ENCODE data around the gene TAX1BP3. TPM values are rescaled to one million over a fixed set of nuclear protein-coding genes. Genes with fewer than 3 reads are reported as not detected.

TAX1BP3 gene
- total and polyA plus RNA-seq, 2 of the 13 experiments (the other 11 are each of a cell fraction or from before 2014, with no cell fraction given): 16.7 to 45.1 TPM

DNA sequence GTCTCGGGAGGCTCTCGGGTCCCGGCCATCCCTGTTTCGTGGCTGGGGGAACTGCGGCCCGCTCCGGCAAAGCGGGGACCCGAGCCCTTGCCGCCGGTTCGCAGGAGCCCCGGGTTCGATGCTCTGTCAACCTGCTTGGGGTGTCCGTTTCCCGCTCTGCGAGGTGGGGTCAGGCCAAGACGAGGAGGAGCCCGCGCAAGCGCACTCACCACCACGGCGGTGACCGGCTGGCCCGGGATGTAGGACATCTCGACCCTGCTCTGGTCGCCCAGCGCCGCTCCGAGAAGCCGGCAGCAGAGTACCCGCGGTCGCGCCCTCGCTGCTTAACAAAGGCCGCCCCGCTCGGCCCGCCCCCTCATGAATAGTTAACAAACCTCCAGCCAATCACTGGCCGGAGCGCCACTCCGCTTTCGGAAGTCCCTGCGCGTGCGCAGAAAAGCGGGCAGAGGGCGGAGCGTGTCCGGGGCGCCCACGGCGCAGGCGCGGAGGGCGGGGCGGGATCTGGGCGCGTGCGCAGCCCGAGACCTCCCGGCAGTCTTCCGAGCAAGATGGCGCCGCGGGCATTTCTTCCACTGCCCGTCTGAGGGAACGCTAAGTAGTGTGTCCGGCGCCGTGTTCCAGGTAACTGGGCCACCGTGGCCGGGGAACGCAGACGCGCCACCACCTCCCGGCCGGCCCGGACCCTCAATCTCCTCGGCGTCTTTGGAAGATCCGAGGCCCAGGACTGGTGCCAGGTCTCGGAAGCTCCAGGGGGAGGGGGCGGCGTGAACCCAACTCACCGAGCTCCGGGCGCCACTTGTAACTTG is at the start of gene TAX1BP3, which contains the start of gene EMC6 (continued):
- TF ChIP-seq, protein P1, sequence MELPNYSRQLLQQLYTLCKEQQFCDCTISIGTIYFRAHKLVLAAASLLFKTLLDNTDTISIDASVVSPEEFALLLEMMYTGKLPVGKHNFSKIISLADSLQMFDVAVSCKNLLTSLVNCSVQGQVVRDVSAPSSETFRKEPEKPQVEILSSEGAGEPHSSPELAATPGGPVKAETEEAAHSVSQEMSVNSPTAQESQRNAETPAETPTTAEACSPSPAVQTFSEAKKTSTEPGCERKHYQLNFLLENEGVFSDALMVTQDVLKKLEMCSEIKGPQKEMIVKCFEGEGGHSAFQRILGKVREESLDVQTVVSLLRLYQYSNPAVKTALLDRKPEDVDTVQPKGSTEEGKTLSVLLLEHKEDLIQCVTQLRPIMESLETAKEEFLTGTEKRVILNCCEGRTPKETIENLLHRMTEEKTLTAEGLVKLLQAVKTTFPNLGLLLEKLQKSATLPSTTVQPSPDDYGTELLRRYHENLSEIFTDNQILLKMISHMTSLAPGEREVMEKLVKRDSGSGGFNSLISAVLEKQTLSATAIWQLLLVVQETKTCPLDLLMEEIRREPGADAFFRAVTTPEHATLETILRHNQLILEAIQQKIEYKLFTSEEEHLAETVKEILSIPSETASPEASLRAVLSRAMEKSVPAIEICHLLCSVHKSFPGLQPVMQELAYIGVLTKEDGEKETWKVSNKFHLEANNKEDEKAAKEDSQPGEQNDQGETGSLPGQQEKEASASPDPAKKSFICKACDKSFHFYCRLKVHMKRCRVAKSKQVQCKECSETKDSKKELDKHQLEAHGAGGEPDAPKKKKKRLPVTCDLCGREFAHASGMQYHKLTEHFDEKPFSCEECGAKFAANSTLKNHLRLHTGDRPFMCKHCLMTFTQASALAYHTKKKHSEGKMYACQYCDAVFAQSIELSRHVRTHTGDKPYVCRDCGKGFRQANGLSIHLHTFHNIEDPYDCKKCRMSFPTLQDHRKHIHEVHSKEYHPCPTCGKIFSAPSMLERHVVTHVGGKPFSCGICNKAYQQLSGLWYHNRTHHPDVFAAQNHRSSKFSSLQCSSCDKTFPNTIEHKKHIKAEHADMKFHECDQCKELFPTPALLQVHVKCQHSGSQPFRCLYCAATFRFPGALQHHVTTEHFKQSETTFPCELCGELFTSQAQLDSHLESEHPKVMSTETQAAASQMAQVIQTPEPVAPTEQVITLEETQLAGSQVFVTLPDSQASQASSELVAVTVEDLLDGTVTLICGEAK (IDR thresholded peaks at IDR 0.05): no peak
- TF ChIP-seq, protein P1 (CRISPR knock-in tag; IDR thresholded peaks at IDR 0.05): no peak; the same call in 1 of the 2 replicates
- TF ChIP-seq MXD4 (CRISPR knock-in tag; IDR thresholded peaks at IDR 0.05): 0 out of 2 replicates have a peak, but pooled peaks have one; percentile 25
- TF ChIP-seq, protein P2, sequence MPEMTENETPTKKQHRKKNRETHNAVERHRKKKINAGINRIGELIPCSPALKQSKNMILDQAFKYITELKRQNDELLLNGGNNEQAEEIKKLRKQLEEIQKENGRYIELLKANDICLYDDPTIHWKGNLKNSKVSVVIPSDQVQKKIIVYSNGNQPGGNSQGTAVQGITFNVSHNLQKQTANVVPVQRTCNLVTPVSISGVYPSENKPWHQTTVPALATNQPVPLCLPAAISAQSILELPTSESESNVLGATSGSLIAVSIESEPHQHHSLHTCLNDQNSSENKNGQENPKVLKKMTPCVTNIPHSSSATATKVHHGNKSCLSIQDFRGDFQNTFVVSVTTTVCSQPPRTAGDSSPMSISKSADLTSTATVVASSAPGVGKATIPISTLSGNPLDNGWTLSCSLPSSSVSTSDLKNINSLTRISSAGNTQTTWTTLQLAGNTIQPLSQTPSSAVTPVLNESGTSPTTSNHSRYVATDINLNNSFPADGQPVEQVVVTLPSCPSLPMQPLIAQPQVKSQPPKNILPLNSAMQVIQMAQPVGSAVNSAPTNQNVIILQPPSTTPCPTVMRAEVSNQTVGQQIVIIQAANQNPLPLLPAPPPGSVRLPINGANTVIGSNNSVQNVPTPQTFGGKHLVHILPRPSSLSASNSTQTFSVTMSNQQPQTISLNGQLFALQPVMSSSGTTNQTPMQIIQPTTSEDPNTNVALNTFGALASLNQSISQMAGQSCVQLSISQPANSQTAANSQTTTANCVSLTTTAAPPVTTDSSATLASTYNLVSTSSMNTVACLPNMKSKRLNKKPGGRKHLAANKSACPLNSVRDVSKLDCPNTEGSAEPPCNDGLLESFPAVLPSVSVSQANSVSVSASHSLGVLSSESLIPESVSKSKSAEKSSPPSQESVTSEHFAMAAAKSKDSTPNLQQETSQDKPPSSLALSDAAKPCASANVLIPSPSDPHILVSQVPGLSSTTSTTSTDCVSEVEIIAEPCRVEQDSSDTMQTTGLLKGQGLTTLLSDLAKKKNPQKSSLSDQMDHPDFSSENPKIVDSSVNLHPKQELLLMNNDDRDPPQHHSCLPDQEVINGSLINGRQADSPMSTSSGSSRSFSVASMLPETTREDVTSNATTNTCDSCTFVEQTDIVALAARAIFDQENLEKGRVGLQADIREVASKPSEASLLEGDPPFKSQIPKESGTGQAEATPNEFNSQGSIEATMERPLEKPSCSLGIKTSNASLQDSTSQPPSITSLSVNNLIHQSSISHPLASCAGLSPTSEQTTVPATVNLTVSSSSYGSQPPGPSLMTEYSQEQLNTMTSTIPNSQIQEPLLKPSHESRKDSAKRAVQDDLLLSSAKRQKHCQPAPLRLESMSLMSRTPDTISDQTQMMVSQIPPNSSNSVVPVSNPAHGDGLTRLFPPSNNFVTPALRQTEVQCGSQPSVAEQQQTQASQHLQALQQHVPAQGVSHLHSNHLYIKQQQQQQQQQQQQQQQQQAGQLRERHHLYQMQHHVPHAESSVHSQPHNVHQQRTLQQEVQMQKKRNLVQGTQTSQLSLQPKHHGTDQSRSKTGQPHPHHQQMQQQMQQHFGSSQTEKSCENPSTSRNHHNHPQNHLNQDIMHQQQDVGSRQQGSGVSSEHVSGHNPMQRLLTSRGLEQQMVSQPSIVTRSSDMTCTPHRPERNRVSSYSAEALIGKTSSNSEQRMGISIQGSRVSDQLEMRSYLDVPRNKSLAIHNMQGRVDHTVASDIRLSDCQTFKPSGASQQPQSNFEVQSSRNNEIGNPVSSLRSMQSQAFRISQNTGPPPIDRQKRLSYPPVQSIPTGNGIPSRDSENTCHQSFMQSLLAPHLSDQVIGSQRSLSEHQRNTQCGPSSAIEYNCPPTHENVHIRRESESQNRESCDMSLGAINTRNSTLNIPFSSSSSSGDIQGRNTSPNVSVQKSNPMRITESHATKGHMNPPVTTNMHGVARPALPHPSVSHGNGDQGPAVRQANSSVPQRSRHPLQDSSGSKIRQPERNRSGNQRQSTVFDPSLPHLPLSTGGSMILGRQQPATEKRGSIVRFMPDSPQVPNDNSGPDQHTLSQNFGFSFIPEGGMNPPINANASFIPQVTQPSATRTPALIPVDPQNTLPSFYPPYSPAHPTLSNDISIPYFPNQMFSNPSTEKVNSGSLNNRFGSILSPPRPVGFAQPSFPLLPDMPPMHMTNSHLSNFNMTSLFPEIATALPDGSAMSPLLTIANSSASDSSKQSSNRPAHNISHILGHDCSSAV (CRISPR knock-in tag; IDR thresholded peaks at IDR 0.05; ENCODE audit: borderline replicate concordance): no peak
- no peak for TF ChIP-seq RFX3 (CRISPR knock-in tag; IDR thresholded peaks at IDR 0.05)
- TF ChIP-seq ISL2 (CRISPR knock-in tag; IDR thresholded peaks at IDR 0.05): 0 out of 2 replicates have a peak, but pooled peaks have one; percentile 44
- peak; percentile 84 for TF ChIP-seq THAP11 (CRISPR knock-in tag; IDR thresholded peaks at IDR 0.05)
- no peak for TF ChIP-seq ZNF577 (CRISPR knock-in tag; IDR thresholded peaks at IDR 0.05; ENCODE audit: borderline replicate concordance, low read depth)
- peak; percentile 63; the same call in 1 of the 2 replicates for TF ChIP-seq MYC (CRISPR knock-in tag; IDR thresholded peaks at IDR 0.05; ENCODE audit: borderline replicate concordance)
- 0 out of 2 replicates have a peak, but pooled peaks have one; percentile 71 for TF ChIP-seq ZNF468 (CRISPR knock-in tag; IDR thresholded peaks at IDR 0.05)
- TF ChIP-seq ZNF234 (CRISPR knock-in tag; conservative IDR thresholded peaks at IDR 0.05): peak; percentile 84; the same call in 1 of the 2 replicates
- TF ChIP-seq ZNF256 (CRISPR knock-in tag; conservative IDR thresholded peaks at IDR 0.05): peak; percentile 76
